DMS79 treated with DMSO at 0.1 percent for 48 hours (cell line): ENCODE results near the gene APBB1.
"Not testable (repeated sequence)": the region's sequence is repeated elsewhere in the genome, so short reads cannot be mapped to it uniquely, and the experiment has no call there.

Source experiments
- DNase-seq: peaks from one replicate; lab custom pipeline; 2025; lab: John Stamatoyannopoulos, UW

Gene APBB1

GRCh38 chr11:6417907-6418556 lies 862 bp downstream of the APBB1 start:
- DNase-seq = no peak

- no peak for DNase-seq
Measured at GRCh38 chr11:6415797-6416196, 3.1 kb downstream of the APBB1 start.

- no peak for DNase-seq
Measured at GRCh38 chr11:6414874-6415328, 4.0 kb downstream of the APBB1 start.

- no peak for DNase-seq
Measured at GRCh38 chr11:6413791-6414201, 5.1 kb downstream of the APBB1 start.

GRCh38 chr11:6411594-6412031 lies 7.3 kb downstream of the APBB1 start:
- DNase-seq = no peak

- DNase-seq = no peak
Measured at GRCh38 chr11:6410695-6411430, 8.0 kb downstream of the APBB1 start.

GRCh38 chr11:6406370-6406769 lies 12.5 kb downstream of the APBB1 start:
- DNase-seq = no peak

GRCh38 chr11:6405846-6406245 lies 13.0 kb downstream of the APBB1 start:
- no peak for DNase-seq

GRCh38 chr11:6405052-6405667 lies 13.7 kb downstream of the APBB1 start:
- DNase-seq = peak; percentile 74

GRCh38 chr11:6404342-6405051 lies 14.4 kb downstream of the APBB1 start:
- DNase-seq = no peak

- DNase-seq = no peak
Measured at GRCh38 chr11:6403539-6403938, 15.4 kb downstream of the APBB1 start.

- DNase-seq = no peak
Measured at GRCh38 chr11:6402561-6402981, 16.3 kb downstream of the APBB1 start.

GRCh38 chr11:6402061-6402470 lies 16.8 kb downstream of the APBB1 start:
- no peak for DNase-seq

- DNase-seq = no peak
Measured at GRCh38 chr11:6401464-6401863, 17.4 kb downstream of the APBB1 start.

- no peak for DNase-seq
Measured at GRCh38 chr11:6400431-6401345, 18.2 kb downstream of the APBB1 start.

GRCh38 chr11:6397636-6398035 lies 21.3 kb downstream of the APBB1 start:
- no peak for DNase-seq

- no peak for DNase-seq
Measured at GRCh38 chr11:6397156-6397555, 21.7 kb downstream of the APBB1 start.

- no peak for DNase-seq
Measured at GRCh38 chr11:6395470-6396060, 23.3 kb downstream of the APBB1 start.

GRCh38 chr11:6393989-6394670 lies 24.8 kb downstream of the APBB1 start:
- DNase-seq = no peak

- not testable (repeated sequence) for DNase-seq
Measured at GRCh38 chr11:6392251-6392650, 26.6 kb downstream of the APBB1 start.
